AG09309 (cell line): ENCODE measurements around the gene ANKS1A.

Experiments used
- DNase-seq: peaks from one replicate; pipeline ENCODE4 v3.0.0-alpha.2; 2010; ENCODE audit warnings: low read depth
- H3K4me3 ChIP-seq: 2 replicates; pipeline ENCODE4 v1.5.1; 2011; ENCODE audit warnings: mild to moderate bottlenecking, low read depth, low read length, moderate library complexity; ENCODE audit not compliant: control insufficient read depth
- TF ChIP-seq, protein P1 (sequence below): IDR thresholded peaks from 2 replicates; pipeline ENCODE4 v1.5.1; 2011; ENCODE audit warnings: mild to moderate bottlenecking, low read depth, low read length, inconsistent platforms; ENCODE audit not compliant: insufficient read depth, control insufficient read depth; ENCODE audit errors: missing control alignments

The ANKS1A gene

GRCh38 chr6:35046862-35047261, 157.8 kb downstream of the ANKS1A start:
- TF ChIP-seq, protein P1, sequence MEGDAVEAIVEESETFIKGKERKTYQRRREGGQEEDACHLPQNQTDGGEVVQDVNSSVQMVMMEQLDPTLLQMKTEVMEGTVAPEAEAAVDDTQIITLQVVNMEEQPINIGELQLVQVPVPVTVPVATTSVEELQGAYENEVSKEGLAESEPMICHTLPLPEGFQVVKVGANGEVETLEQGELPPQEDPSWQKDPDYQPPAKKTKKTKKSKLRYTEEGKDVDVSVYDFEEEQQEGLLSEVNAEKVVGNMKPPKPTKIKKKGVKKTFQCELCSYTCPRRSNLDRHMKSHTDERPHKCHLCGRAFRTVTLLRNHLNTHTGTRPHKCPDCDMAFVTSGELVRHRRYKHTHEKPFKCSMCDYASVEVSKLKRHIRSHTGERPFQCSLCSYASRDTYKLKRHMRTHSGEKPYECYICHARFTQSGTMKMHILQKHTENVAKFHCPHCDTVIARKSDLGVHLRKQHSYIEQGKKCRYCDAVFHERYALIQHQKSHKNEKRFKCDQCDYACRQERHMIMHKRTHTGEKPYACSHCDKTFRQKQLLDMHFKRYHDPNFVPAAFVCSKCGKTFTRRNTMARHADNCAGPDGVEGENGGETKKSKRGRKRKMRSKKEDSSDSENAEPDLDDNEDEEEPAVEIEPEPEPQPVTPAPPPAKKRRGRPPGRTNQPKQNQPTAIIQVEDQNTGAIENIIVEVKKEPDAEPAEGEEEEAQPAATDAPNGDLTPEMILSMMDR: no peak
- no peak for DNase-seq
- no peak overlapping the region for H3K4me3 ChIP-seq

DNA sequence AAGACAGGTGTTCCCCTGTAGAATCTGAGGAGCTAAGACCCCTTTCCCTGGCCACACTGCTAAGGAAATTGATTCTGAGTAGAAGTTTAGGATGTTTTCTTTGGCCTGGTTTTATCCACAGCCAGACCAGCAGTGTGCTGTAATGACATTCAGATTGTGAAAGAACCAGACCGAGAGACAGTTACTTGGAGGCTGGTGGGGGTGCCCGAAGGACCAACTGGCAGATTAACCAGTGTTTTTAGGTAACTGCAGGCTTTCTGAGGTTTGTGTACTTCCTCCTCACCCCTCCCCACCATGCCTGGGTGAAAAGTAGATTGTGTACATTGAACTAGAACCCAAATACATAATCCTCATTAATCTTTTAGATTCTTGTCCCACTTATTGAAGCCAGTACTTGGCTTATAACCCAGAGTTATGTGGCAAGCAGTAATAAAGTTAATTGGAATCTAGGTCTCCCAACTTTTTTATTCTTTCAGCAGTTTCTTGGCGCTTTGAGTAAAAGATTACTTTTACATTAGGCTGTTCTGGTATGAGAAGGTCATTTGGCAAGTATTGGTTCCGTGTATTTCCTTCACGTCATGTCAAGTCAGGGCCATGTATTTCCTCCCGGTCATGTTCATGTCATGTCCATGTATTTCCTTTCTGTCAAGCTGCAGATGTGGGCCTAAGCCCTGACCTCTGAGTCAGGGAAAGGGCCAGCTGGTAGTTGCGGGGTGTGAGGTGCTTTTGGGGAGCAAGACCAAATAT, 158.4 kb downstream of the ANKS1A start:
- TF ChIP-seq, protein P1: no peak
- DNase-seq: peak; percentile 38
- no peak overlapping the region for H3K4me3 ChIP-seq

DNA sequence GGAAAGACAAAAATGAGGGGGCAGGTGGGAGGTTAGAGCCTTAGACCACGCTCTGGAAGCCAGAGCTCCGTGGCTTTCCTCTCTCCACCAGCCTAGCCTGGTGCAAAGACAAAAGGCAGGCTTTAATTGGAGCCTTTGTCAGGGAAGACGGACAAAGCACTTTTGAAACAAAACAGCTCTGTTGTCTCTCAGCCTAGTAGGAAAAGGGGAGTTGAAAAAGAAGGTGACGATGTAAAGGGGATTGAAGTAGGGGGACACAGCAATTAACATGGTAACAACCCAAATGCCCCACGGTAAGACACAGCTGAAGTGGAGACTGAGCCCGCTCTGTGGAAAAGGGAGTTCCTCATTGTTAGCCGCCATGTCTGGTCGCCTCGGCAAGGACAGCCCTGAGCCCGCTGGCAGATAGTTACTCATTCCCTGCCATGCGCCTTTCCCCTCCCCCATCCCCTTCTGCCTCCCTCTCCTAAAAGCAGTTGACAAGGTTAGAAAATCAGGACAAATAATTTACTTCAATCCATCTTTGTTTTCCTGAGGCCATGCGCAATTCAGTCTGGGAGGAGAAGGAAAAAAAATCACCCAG, 159.1 kb downstream of the ANKS1A start:
- DNase-seq: no peak
- H3K4me3 ChIP-seq: no peak overlapping the region
- TF ChIP-seq, protein P1: no peak

- TF ChIP-seq, protein P1: peak; percentile 46
- no peak overlapping the region for H3K4me3 ChIP-seq
- no peak for DNase-seq
Observed at GRCh38 chr6:35048631-35049083, 159.6 kb downstream of the ANKS1A start.

GRCh38 chr6:35049156-35049735, 160.2 kb downstream of the ANKS1A start:
- TF ChIP-seq, protein P1: no peak
- no peak overlapping the region for H3K4me3 ChIP-seq
- DNase-seq: no peak

DNA sequence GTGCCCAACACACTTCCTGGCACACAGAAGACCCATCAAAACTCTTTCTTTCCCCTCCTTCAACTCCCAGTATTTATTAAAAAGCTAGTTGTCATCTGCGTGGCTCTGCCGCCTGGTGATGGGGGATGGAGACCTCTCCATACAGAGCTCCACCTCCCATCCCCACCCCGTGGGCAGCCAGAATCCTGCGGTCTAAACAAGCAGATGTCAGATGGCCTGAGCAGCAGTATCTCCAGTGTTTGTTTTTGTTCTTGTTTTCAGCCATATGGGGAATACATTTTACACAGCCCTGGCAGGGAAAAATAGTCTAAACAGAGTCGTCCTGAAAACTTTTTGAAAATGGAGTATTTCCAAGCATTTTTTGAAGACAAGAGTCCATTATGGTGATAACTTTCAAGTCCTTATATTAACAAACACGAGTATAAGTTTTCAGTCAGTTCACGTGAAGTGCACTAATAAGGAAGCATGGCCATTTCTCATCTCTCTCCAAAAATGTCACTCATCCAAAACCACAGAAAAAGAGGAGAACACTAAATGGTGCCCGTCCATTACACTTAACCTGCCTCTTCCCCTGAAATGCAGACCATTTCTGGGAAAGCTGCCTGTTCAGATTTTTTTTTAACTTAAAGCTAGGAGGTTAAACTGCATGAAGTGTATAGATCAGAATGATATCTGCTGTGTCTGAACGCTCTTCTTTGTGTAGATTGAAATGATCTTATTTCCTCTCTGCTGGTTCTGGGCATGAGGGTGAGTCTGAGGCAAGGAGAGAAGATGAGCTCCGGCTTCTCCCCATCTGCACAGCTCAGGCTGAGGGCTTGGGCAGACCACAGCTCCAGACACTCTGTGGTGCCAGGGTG, 161.1 kb downstream of the ANKS1A start:
- TF ChIP-seq, protein P1: no peak
- peak; percentile 37 for DNase-seq
- no peak overlapping the region for H3K4me3 ChIP-seq
